Thoracic aorta (tissue), 2 donors: Measurements from ENCODE around the gene SYT6. TPM values are rescaled to one million over a fixed set of nuclear protein-coding genes. Genes with fewer than 3 reads are reported as not detected.

Experiments used
- ATAC-seq: fragments of 150-250 bp; one replicate; pipeline ENCODE4 v1.8.0; 2017; ENCODE audit warnings: low read depth; ENCODE audit not compliant: insufficient number of reproducible peaks, low FRiP score
- DNase-seq: peaks from one replicate; pipeline ENCODE4 v3.0.0-alpha.2; 2020; ENCODE audit warnings: low spot score
- H3K27ac ChIP-seq, 2 donors: fragments of 200-600 bp; sonication (generic); 1 replicate in 1 of 2; 2 replicates in 1 of 2; pipeline ENCODE4 v1.5.1; 2016; ENCODE audit warnings: mild to moderate bottlenecking in 2 of 2, moderate library complexity in 2 of 2
- H3K27me3 ChIP-seq: fragments of 200-600 bp; sonication (generic); replicated peaks from 2 replicates; pipeline ENCODE4 v1.6.0; 2016; ENCODE audit warnings: mild to moderate bottlenecking; ENCODE audit not compliant: insufficient read depth
- H3K36me3 ChIP-seq: fragments of 200-600 bp; sonication (generic); one replicate; pipeline ENCODE4 v1.5.1; 2016
- H3K4me1 ChIP-seq, 2 donors: fragments of 200-600 bp; sonication (generic); 1 replicate in 1 of 2; 2 replicates in 1 of 2; pipeline versions ENCODE4 v1.5.1 to v1.6.0; 2016; ENCODE audit warnings: low read depth in 2 of 2, mild to moderate bottlenecking in 1 of 2; ENCODE audit not compliant: control insufficient read depth in 1 of 2
- H3K4me3 ChIP-seq: fragments of 200-600 bp; sonication (generic); 2 replicates; pipeline ENCODE4 v1.5.1; 2016; ENCODE audit warnings: mild to moderate bottlenecking
- H3K9me3 ChIP-seq: fragments of 200-600 bp; sonication (generic); 2 replicates; pipeline ENCODE4 v1.5.1; 2016
- total RNA-seq, 2 donors: library from RNA; depleted of rRNA; stranded (reverse); fragments of >200 nt; gene quantifications; one replicate each; pipeline versions ENCODE4 v1.1.0 to v1.2.3, GENCODE V29; 2016
- TF ChIP-seq, protein P1 (sequence below): fragments of 200-600 bp; sonication (generic); IDR thresholded peaks from one replicate; pipeline ENCODE4 v1.5.1; 2019; ENCODE audit warnings: antibody characterized with exemption

SYT6 gene
- total RNA-seq, 2 donors from 2014 or later = 0.85 TPM; not detected in 1

DNA sequence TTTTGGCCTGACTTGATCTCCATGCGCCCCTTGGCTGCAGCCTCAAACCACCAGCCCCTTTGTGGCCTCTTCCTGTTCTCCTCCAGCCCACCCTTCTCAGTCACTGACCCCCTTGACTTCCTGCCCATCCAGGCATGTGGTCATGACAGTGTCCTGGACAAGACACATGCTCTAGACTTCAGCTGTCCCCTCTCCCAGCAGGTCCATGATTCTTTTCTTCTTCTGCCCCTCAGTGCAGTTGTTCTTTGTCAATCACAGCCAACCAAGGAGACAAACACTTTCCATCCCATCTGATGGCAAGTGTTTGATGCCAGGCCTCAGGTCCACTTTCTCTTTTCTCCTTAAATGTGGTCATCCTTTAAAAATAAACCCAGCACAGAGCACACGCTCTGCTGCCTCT lies 49.7 kb downstream of the SYT6 start:
- Histone ChIP-seq H3K4me3 (no peak overlapping the region), H3K27me3 (no peaks in the 10 kb centered on the region), H3K27ac (no peak overlapping the region), H3K36me3 (no peaks in the 10 kb centered on the region), H3K9me3 (no peaks in the 10 kb centered on the region), H3K4me1 (no peaks in the 10 kb centered on the region)
- TF ChIP-seq, protein P1, sequence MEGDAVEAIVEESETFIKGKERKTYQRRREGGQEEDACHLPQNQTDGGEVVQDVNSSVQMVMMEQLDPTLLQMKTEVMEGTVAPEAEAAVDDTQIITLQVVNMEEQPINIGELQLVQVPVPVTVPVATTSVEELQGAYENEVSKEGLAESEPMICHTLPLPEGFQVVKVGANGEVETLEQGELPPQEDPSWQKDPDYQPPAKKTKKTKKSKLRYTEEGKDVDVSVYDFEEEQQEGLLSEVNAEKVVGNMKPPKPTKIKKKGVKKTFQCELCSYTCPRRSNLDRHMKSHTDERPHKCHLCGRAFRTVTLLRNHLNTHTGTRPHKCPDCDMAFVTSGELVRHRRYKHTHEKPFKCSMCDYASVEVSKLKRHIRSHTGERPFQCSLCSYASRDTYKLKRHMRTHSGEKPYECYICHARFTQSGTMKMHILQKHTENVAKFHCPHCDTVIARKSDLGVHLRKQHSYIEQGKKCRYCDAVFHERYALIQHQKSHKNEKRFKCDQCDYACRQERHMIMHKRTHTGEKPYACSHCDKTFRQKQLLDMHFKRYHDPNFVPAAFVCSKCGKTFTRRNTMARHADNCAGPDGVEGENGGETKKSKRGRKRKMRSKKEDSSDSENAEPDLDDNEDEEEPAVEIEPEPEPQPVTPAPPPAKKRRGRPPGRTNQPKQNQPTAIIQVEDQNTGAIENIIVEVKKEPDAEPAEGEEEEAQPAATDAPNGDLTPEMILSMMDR = no peak
- DNase-seq (no peak), ATAC-seq (no peak)

DNA sequence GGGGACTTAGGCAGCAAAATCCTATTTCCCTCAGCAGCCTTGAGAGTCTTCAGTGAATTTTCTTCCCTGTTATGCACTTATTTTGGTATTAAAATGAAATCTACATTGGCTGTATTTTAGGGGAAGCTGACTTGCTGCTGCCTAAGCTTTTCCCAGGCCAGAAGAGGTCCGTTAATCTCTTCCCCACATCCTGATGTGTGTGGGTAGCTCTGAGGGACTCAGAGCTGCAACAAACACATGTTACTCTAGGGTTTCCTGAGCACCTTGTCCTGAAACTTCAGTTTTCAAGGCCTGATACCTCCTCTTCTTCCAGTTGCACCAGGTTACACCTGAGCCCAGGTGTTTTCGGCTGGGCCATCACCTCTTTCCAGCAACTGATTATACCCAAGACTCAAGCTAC lies 51.5 kb downstream of the SYT6 start:
- Histone ChIP-seq H3K27me3 (no peaks in the 10 kb centered on the region), H3K36me3 (no peaks in the 10 kb centered on the region), H3K27ac (no peak overlapping the region), H3K4me1 (no peaks in the 10 kb centered on the region), H3K9me3 (no peaks in the 10 kb centered on the region), H3K4me3 (no peak overlapping the region)
- ATAC-seq (no peak), DNase-seq (no peak)
- TF ChIP-seq, protein P1 = no peak

DNA sequence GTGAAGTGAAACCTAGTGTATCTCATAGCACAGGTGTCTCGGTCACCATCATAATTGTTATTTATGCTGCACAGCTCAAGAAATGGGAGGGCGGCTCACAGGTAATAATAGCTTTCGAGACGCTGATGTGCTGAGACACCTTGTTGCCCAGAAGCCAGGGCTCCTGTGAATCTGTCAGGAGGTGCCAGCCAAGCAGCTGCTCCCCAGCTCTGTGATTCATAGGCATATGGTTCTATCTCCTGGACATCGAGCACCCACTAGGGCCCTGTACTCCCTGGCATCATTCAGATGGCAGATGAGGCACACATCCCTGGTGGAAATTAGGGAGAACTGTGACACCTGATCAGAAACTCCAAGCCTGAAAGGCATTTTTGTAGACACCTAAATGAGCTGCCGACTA lies 53.5 kb downstream of the SYT6 start:
- no peaks in the 10 kb centered on the region for H3K4me1 ChIP-seq
- no peak overlapping the region for H3K4me3 ChIP-seq
- ATAC-seq (no peak), DNase-seq (no peak)
- H3K27ac ChIP-seq = no peak overlapping the region
- no peaks in the 10 kb centered on the region for H3K36me3 ChIP-seq
- H3K27me3 ChIP-seq = no peaks in the 10 kb centered on the region
- H3K9me3 ChIP-seq = no peaks in the 10 kb centered on the region
- TF ChIP-seq, protein P1 = no peak

DNA sequence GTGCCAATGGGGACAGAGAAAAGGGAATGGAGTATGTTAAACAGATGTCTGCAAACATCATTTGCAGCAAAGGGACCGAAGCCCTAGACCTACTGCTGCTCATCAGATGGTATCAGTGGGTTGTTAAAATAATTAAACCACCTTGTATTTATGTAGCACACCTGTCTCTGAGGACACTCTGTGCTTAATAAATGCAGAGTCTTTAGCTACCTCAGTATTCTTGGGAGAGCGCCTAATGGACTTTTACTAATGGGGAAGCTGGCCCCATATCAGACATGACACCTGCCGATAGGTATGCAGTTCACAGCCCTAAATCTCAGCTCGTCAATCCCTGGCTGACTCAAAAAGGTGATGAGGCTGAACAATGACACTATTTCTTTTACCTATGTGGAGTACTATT lies 54.4 kb downstream of the SYT6 start:
- ATAC-seq = no peak

DNA sequence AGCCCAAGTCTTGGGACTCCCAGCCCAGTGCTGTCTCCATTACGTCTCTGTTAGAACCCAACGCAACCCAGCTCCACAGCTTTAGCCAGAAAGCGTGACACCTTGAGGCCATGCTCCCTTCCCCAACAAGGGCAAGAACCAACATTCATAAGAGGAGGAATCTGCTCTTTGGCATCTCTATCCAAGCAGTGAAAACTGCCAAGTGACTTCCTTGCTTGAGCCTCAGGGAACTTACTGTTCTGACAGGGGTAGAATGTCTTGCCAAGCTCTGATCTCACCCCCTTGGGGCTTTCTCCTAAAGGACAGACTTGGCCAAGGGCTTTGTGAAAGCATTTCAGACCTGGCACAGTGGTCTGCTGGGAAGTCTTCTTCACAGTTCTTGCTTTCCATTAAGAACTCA lies 56.6 kb downstream of the SYT6 start:
- Histone ChIP-seq H3K4me1 (no peaks in the 10 kb centered on the region), H3K27ac (no peak overlapping the region), H3K4me3 (no peak overlapping the region), H3K36me3 (no peaks in the 10 kb centered on the region), H3K27me3 (no peaks in the 10 kb centered on the region), H3K9me3 (no peaks in the 10 kb centered on the region)
- TF ChIP-seq, protein P1 = no peak
- ATAC-seq = no peak
- no peak for DNase-seq

More for the DNA sequence above, 54.4 kb downstream of the SYT6 start:
- no peak for DNase-seq
- Histone ChIP-seq H3K4me3 (no peak overlapping the region), H3K36me3 (no peaks in the 10 kb centered on the region), H3K27ac (no peak overlapping the region), H3K27me3 (no peaks in the 10 kb centered on the region), H3K9me3 (no peaks in the 10 kb centered on the region), H3K4me1 (no peaks in the 10 kb centered on the region)
- TF ChIP-seq, protein P1 = no peak
